K562 (cell line): ENCODE results near the gene OR56A4. TPM values are rescaled to one million over a fixed set of nuclear protein-coding genes. Genes with fewer than 3 reads are reported as not detected.

Source experiments
- ATAC-seq: fragments of 200-7000 bp; cut with Tn5 transposase; 3 replicates; pipeline ENCODE4 v1.9.1; 2020; ENCODE audit warnings: moderate library complexity
- BruUV-seq: library from RNA; stranded (reverse); fragments of 400-500 nt; replicated peaks from 2 replicates; lab custom pipeline; 2021; lab: Mats Ljungman, UMichigan
- CTCF ChIA-PET: fragments of 300-600 bp; formaldehyde crosslinking; extraction: SDS; loops from one replicate; lab custom pipeline; 2021; ENCODE audit warnings: low intra/inter-chr PET ratio; lab: Yijun Ruan, JAX
- POLR2A ChIA-PET: fragments of 300-600, 350-650 bp; sonication (Branson Sonifier 250); formaldehyde crosslinking; extraction: SDS; loops from one replicate; lab custom pipeline; 2021; ENCODE audit warnings: antibody characterized with exemption, inconsistent platforms; lab: Yijun Ruan, JAX
- DNase-seq, 4 experiments: peaks; one replicate each; pipeline versions ENCODE4 v3.0.0 to v3.0.0-alpha.2; 2011 to 2018; ENCODE audit warnings: low spot score in 3 of 4, mixed read lengths in 3 of 4; ENCODE audit errors: extremely low read depth in 1 of 4
- FAIRE-seq: peaks from 2 replicates; lab custom pipeline; 2011; peaks lifted over from hg19 to GRCh38; lab: Jason Lieb, UNC
- H2AFZ ChIP-seq: 2 replicates; pipeline ENCODE4 v1.6.0; 2011; ENCODE audit warnings: low read depth, low read length, control low read depth, inconsistent platforms
- H3K27ac ChIP-seq: fragments of 200-600 bp; 3 replicates; pipeline ENCODE4 v1.8.0; 2011; ENCODE audit warnings: low read depth, mild to moderate bottlenecking, control low read depth, inconsistent platforms, low read length, moderate library complexity, mixed read lengths; ENCODE audit errors: extremely low read depth
- H3K27me3 ChIP-seq, 2 experiments: fragments of 300-600 bp in 1 of 2; 2 replicates in 1 of 2; 3 replicates in 1 of 2; pipeline versions ENCODE4 v1.6.0 to v1.8.0; 2011; ENCODE audit warnings: inconsistent platforms in 2 of 2, low read length in 2 of 2, mild to moderate bottlenecking in 1 of 2, mixed read lengths in 1 of 2, moderate library complexity in 1 of 2; ENCODE audit not compliant: control insufficient read depth in 2 of 2, insufficient read depth in 2 of 2
- H3K36me3 ChIP-seq: fragments of 300-600 bp; 3 replicates; pipeline ENCODE4 v1.8.0; 2011; ENCODE audit warnings: mild to moderate bottlenecking, low read length, inconsistent platforms; ENCODE audit not compliant: control insufficient read depth, insufficient read depth
- H3K4me1 ChIP-seq, 2 experiments: fragments of 200-600 bp in 1 of 2; replicated peaks in 1 of 2; 2 replicates in 1 of 2; 3 replicates in 1 of 2; pipeline versions ENCODE4 v1.5.1 to v1.8.0; 2011; ENCODE audit warnings: inconsistent platforms in 2 of 2, low read length in 2 of 2, mild to moderate bottlenecking in 1 of 2, mixed read lengths in 1 of 2, moderate library complexity in 1 of 2; ENCODE audit not compliant: control insufficient read depth in 2 of 2, insufficient read depth in 2 of 2
- H3K4me2 ChIP-seq: 2 replicates; pipeline ENCODE4 v1.6.1; 2011; ENCODE audit warnings: low read length, control low read depth, inconsistent platforms, mixed read lengths; ENCODE audit not compliant: insufficient read depth
- H3K4me3 ChIP-seq: fragments of 200-600 bp; sonication (generic), shearing (Covaris generic); 2 replicates; pipeline ENCODE4 v1.5.1; 2016; ENCODE audit warnings: control low read depth, inconsistent platforms
- H3K79me2 ChIP-seq: fragments of 200-600 bp; 3 replicates; pipeline ENCODE4 v1.8.0; 2011; ENCODE audit warnings: low read length, inconsistent platforms; ENCODE audit not compliant: control insufficient read depth, insufficient read depth
- H3K9ac ChIP-seq, 2 experiments: 2 replicates each; pipeline versions ENCODE4 v1.6.0 to v1.6.1; 2011; ENCODE audit warnings: low read depth in 2 of 2, low read length in 2 of 2, control low read depth in 1 of 2, inconsistent platforms in 1 of 2, mild to moderate bottlenecking in 1 of 2, mixed read lengths in 1 of 2; ENCODE audit not compliant: insufficient read depth in 1 of 2
- H3K9me1 ChIP-seq: one replicate; pipeline ENCODE4 v1.6.0; 2011; ENCODE audit warnings: inconsistent platforms, mild to moderate bottlenecking, low read length, moderate library complexity; ENCODE audit not compliant: control insufficient read depth, insufficient read depth
- H3K9me3 ChIP-seq: replicated peaks from 2 replicates; pipeline ENCODE4 v1.5.1; 2011; ENCODE audit warnings: low read depth, low read length, inconsistent platforms; ENCODE audit not compliant: control insufficient read depth, insufficient read depth
- H4K20me1 ChIP-seq: replicated peaks from 2 replicates; pipeline ENCODE4 v1.6.1; 2011; ENCODE audit warnings: low read length, inconsistent platforms, mixed read lengths; ENCODE audit not compliant: control insufficient read depth, insufficient read depth
- CHCHD3 ChIP-seq: fragments of 250-450 bp; sonication (Bioruptor Pico); IDR thresholded peaks from 2 replicates; pipeline ENCODE4 v2.1.2; 2022; ENCODE audit warnings: mild to moderate bottlenecking
- EWSR1 ChIP-seq: fragments of 450-650 bp; IDR thresholded peaks from 2 replicates; pipeline ENCODE4 v1.6.1; 2018; ENCODE audit warnings: borderline replicate concordance, mild to moderate bottlenecking, low read depth, moderate library complexity; ENCODE audit not compliant: partially characterized antibody
- HEY1 ChIP-seq: fragments of 250-450 bp; sonication (Bioruptor Pico); IDR thresholded peaks from 2 replicates; pipeline ENCODE4 v1.5.0; 2020; ENCODE audit warnings: mild to moderate bottlenecking, moderate library complexity, borderline replicate concordance
- ILK ChIP-seq: fragments of 450-650 bp; IDR thresholded peaks from 2 replicates; pipeline ENCODE4 v1.6.1; 2016; ENCODE audit warnings: missing genetic modification characterization, low read depth, mild to moderate bottlenecking, missing compliant biosample characterization, moderate library complexity, borderline replicate concordance
- PCBP1 ChIP-seq: fragments of 200-400 bp; formaldehyde crosslinking; IDR thresholded peaks from 2 replicates; pipeline ENCODE4 v1.6.1; 2018; ENCODE audit warnings: mild to moderate bottlenecking, low read depth, low read length; ENCODE audit not compliant: poor library complexity, severe bottlenecking
- PTRF ChIP-seq: fragments of 450-650 bp; IDR thresholded peaks from 2 replicates; pipeline ENCODE4 v1.6.1; 2016; ENCODE audit warnings: mild to moderate bottlenecking, missing genetic modification characterization, missing compliant biosample characterization
- SNIP1 ChIP-seq: fragments of 450-650 bp; IDR thresholded peaks from 2 replicates; pipeline ENCODE4 v1.7.1; 2017; ENCODE audit warnings: low read depth, mild to moderate bottlenecking
- WGBS: fragments of 100-300 bp; shearing (Covaris generic); methylation state at CpG from one replicate; pipeline ENCODE4 v1.1.6; 2016; ENCODE audit warnings: low coverage, mixed read lengths; ENCODE audit not compliant: insufficient coverage; ENCODE audit errors: missing lambda C conversion rate; 5-methylcytosine and 5-hydroxymethylcytosine counted together
- in situ Hi-C: fragments of 300-500 bp; cut with MboI; formaldehyde crosslinking; loops from 4 replicates; pipeline ENCODE4 v1.15.0; 2018; ENCODE audit warnings: inconsistent platforms, mixed read lengths
- intact Hi-C: fragments of 100-400 bp; cut with micrococcal nuclease; formaldehyde crosslinking; loops from 2 replicates; pipeline ENCODE4 v1.14.2; 2022
- polyA plus RNA-seq, 8 experiments: library from polyadenylated mRNA; depleted of rRNA in 4 of 8; stranded (reverse) in 5 of 8; unstranded in 3 of 8; fragments of >200 nt; fragmentation: Nextera tagmentation in 2 of 8; fragmentation: Illumina TruSeq in 1 of 8; extraction: Ambion mirVana in 2 of 8; extraction: Trizol in 1 of 8; gene quantifications; 2 replicates each; pipeline versions ENCODE4 v1.2.1 to v1.2.3, GENCODE V29; 2011 to 2014; ENCODE audit warnings: inconsistent platforms in 1 of 8, missing spikeins in 1 of 8
- total RNA-seq, 7 experiments: library from RNA; depleted of rRNA in 6 of 7; stranded (reverse); fragments of >200 nt in 6 of 7; fragmentation: Illumina TruSeq in 2 of 7; extraction: Trizol in 2 of 7; gene quantifications; 2 replicates each; pipeline versions ENCODE4 v1.2.1 to v1.2.3, GENCODE V29; 2011 to 2021; ENCODE audit warnings: low replicate concordance in 1 of 7
- TF ChIP-seq, protein P1 (sequence below), 2 experiments: fragments of 250-450 bp in 1 of 2; fragments of 450-650 bp in 1 of 2; sonication (Bioruptor Pico) in 1 of 2; IDR thresholded peaks; 2 replicates each; pipeline versions ENCODE4 v1.6.1 to v1.8.0; 2016 to 2021; ENCODE audit warnings: mild to moderate bottlenecking in 2 of 2, moderate library complexity in 2 of 2, missing compliant biosample characterization in 1 of 2, missing genetic modification characterization in 1 of 2

The OR56A4 gene
- total and polyA plus RNA-seq, 9 of the 15 experiments (the other 6 are each of a cell fraction or from before 2014, with no cell fraction given), result not detected

DNA sequence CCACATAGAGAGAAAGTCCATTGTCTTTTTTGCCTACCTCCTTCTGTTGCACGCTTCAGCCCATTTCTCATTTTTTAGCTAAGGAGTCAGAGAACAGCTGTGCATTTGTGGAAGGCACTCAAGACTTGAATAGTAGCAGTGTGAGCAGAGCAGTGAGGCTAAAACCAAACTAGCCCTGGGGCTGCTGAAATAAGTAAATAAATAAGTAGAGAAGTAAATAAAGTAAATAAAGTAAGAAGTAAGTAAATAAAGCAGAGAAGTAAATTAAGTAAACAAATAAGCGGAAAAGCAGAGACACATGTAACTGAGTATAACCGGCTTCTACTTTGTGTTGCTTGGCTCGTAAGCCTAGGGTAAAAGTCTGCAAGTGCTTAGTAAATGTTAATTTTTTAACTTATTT is 17.5 kb downstream of the OR56A4 start:
- no peaks in the 10 kb centered on the region for H3K36me3 ChIP-seq
- ChIA-PET CTCF (no interaction called here), POLR2A (no interaction called here)
- BruUV-seq, result no TSS peak
- no peaks in the 10 kb centered on the region for H3K79me2 ChIP-seq
- H3K27me3 ChIP-seq, result peaks cover 0 to 5% of the 10 kb centered on the region in 2 experiments; a peak in 1 of 5 replicates
- no peak overlapping the region for H3K4me3 ChIP-seq
- no peak for FAIRE-seq
- TF ChIP-seq EWSR1 (no peak), SNIP1 (no peak), PCBP1 (no peak), CHCHD3 (CRISPR knock-in tag) (no peak), ILK (no peak), PTRF (tag) (no peak), HEY1 (CRISPR knock-in tag) (no peak)
- TF ChIP-seq, protein P1, sequence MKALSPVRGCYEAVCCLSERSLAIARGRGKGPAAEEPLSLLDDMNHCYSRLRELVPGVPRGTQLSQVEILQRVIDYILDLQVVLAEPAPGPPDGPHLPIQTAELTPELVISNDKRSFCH (CRISPR knock-in tag; IDR thresholded peaks at IDR 0.05), result no peak
- TF ChIP-seq, protein P1 (tag; IDR thresholded peaks at IDR 0.05), result no peak
- no peak overlapping the region for H2AFZ ChIP-seq
- H3K27ac ChIP-seq, result no peak overlapping the region
- no peak for DNase-seq
- H3K4me2 ChIP-seq, result no peak overlapping the region
- H3K9ac ChIP-seq, result no peak overlapping the region
- no peaks in the 10 kb centered on the region for H3K9me3 ChIP-seq
- H4K20me1 ChIP-seq, result no peaks in the 10 kb centered on the region
- WGBS, result 0% methylated on average over 4 of the region's 4 CpGs
- in situ Hi-C loops (no loop called here), intact Hi-C loops (no loop called here)
- no peaks in the 10 kb centered on the region for H3K4me1 ChIP-seq
- no peak for ATAC-seq
- no peaks in the 10 kb centered on the region for H3K9me1 ChIP-seq
